Measurements from ENCODE around the gene STXBP1.

The STXBP1 gene

GRCh38 chr9:127611899-127612790 lies at the start of gene STXBP1:
STXBP1 (plus strand) TSS chr9:127612277; CDS start chr9:127612404, 127 bp downstream.
- H3F3A ChIP-seq (ENCODE audit: control insufficient read depth, insufficient read depth): no peaks in the 10 kb centered on the region
- H3K4me1 ChIP-seq (ENCODE audit: control insufficient read depth, low read length): peaks cover 24% of the 10 kb centered on the region
- peaks cover 35% of the 10 kb centered on the region for H3K27me3 ChIP-seq (ENCODE audit: control insufficient read depth, low read length)
- peak within 1 kb of the TSS; percentile 83 for H3K4me3 ChIP-seq (ENCODE audit: low read length)
- no peak within 1 kb of the TSS for H3K27ac ChIP-seq (ENCODE audit: low read depth, low read length)
- H3K79me2 ChIP-seq (ENCODE audit: control insufficient read depth, low read length): peaks cover 6% of the 10 kb centered on the region; the same call in 1 of the 2 replicates
- H4K20me1 ChIP-seq (ENCODE audit: control insufficient read depth, insufficient read depth, low read depth, low read length): no peaks in the 10 kb centered on the region; the same call in 1 of the 2 replicates
- H3K9me3 ChIP-seq (ENCODE audit: control insufficient read depth, insufficient read depth, low read length): no peaks in the 10 kb centered on the region
- peak within 1 kb of the TSS; percentile 88 for H3K4me2 ChIP-seq (ENCODE audit: low read length)
- no peaks in the 10 kb centered on the region for H3K36me3 ChIP-seq (ENCODE audit: control insufficient read depth, low read length)
- H3K9me2 ChIP-seq (replicated peaks; ENCODE audit: control insufficient read depth, low read length): no peaks in the 10 kb centered on the region
- TF ChIP-seq CTCF (IDR thresholded peaks at IDR 0.05; ENCODE audit: low read depth, low read length, poor library complexity, severe bottlenecking) (no peak), EZH2phosphoT487 (IDR thresholded peaks at IDR 0.05; ENCODE audit: borderline replicate concordance, low read length) (no peak)

- no peaks in the 10 kb centered on the region for H3K79me2 ChIP-seq (ENCODE audit: control insufficient read depth, low read length)
- no peak overlapping the region for H3K4me2 ChIP-seq (ENCODE audit: low read length)
- no peak overlapping the region for H3K4me3 ChIP-seq (ENCODE audit: low read length)
- no peaks in the 10 kb centered on the region for H4K20me1 ChIP-seq (ENCODE audit: control insufficient read depth, insufficient read depth, low read depth, low read length)
- H3K36me3 ChIP-seq (ENCODE audit: control insufficient read depth, low read length): no peaks in the 10 kb centered on the region
- H3K9me2 ChIP-seq (replicated peaks; ENCODE audit: control insufficient read depth, low read length): no peaks in the 10 kb centered on the region
- H3K27ac ChIP-seq (ENCODE audit: low read depth, low read length): no peak overlapping the region
- peaks cover 3% of the 10 kb centered on the region; the same call in 1 of the 2 replicates for H3K4me1 ChIP-seq (ENCODE audit: control insufficient read depth, low read length)
- peaks cover 22% of the 10 kb centered on the region for H3K27me3 ChIP-seq (ENCODE audit: control insufficient read depth, low read length)
- H3K9me3 ChIP-seq (ENCODE audit: control insufficient read depth, insufficient read depth, low read length): no peaks in the 10 kb centered on the region
- TF ChIP-seq CTCF (IDR thresholded peaks at IDR 0.05; ENCODE audit: low read depth, low read length, poor library complexity, severe bottlenecking) (no peak), EZH2phosphoT487 (IDR thresholded peaks at IDR 0.05; ENCODE audit: borderline replicate concordance, low read length) (no peak)
- H3F3A ChIP-seq (ENCODE audit: control insufficient read depth, insufficient read depth): no peaks in the 10 kb centered on the region
These were observed 49.7 kb upstream of the STXBP1 start for GRCh38 chr9:127562279-127562796.

GRCh38 chr9:127562841-127563401 lies 49.2 kb upstream of the STXBP1 start:
- H3K79me2 ChIP-seq (ENCODE audit: control insufficient read depth, low read length): no peaks in the 10 kb centered on the region
- TF ChIP-seq EZH2phosphoT487 (IDR thresholded peaks at IDR 0.05; ENCODE audit: borderline replicate concordance, low read length) (no peak), CTCF (IDR thresholded peaks at IDR 0.05; ENCODE audit: low read depth, low read length, poor library complexity, severe bottlenecking) (no peak)
- no peaks in the 10 kb centered on the region for H4K20me1 ChIP-seq (ENCODE audit: control insufficient read depth, insufficient read depth, low read depth, low read length)
- H3K27me3 ChIP-seq (ENCODE audit: control insufficient read depth, low read length): peaks cover 28% of the 10 kb centered on the region
- H3K4me2 ChIP-seq (ENCODE audit: low read length): no peak overlapping the region
- H3F3A ChIP-seq (ENCODE audit: control insufficient read depth, insufficient read depth): no peaks in the 10 kb centered on the region
- no peaks in the 10 kb centered on the region for H3K36me3 ChIP-seq (ENCODE audit: control insufficient read depth, low read length)
- no peak overlapping the region for H3K27ac ChIP-seq (ENCODE audit: low read depth, low read length)
- H3K9me3 ChIP-seq (ENCODE audit: control insufficient read depth, insufficient read depth, low read length): no peaks in the 10 kb centered on the region
- no peaks in the 10 kb centered on the region for H3K4me1 ChIP-seq (ENCODE audit: control insufficient read depth, low read length)
- no peaks in the 10 kb centered on the region for H3K9me2 ChIP-seq (replicated peaks; ENCODE audit: control insufficient read depth, low read length)
- no peak overlapping the region for H3K4me3 ChIP-seq (ENCODE audit: low read length)
